ENCODE results near the gene SLC25A29. TPM values are rescaled to one million over a fixed set of nuclear protein-coding genes. Genes with fewer than 3 reads are reported as not detected.
A peak's percentile ranks its signal among the peaks of the same experiment; 100 is the strongest.
"Not testable (repeated sequence)": the region's sequence is repeated elsewhere in the genome, so short reads cannot be mapped to it uniquely, and the experiment has no call there.

Gene SLC25A29
- polyA plus RNA-seq, 3 donors = 43.4 to 135 (median 61.2) TPM

- DNase-seq (ENCODE audit: extremely low read depth in 1 of 11, low read depth in 9 of 11, low spot score in 4 of 11) = not testable (repeated sequence)
Observed at GRCh38 chr14:100287998-100288295, 18.3 kb downstream of the SLC25A29 start.

GRCh38 chr14:100287202-100287997 is 18.8 kb downstream of the SLC25A29 start:
- no peak for DNase-seq (ENCODE audit: extremely low read depth in 1 of 11, low read depth in 9 of 11, low spot score in 4 of 11)

- no peak for DNase-seq (ENCODE audit: extremely low read depth in 1 of 11, low read depth in 9 of 11, low spot score in 4 of 11)
Observed at GRCh38 chr14:100286484-100287191, 19.6 kb downstream of the SLC25A29 start.

- DNase-seq (ENCODE audit: extremely low read depth in 1 of 11, low read depth in 9 of 11, low spot score in 4 of 11) = no peak
Observed at GRCh38 chr14:100285913-100286400, 20.3 kb downstream of the SLC25A29 start.

GRCh38 chr14:100285021-100285912 is 21.0 kb downstream of the SLC25A29 start:
- DNase-seq (ENCODE audit: extremely low read depth in 1 of 11, low read depth in 9 of 11, low spot score in 4 of 11) = peak in 5 of 11 donors; percentile 42 to 70 (median 47)

- no peak for DNase-seq (ENCODE audit: extremely low read depth in 1 of 11, low read depth in 9 of 11, low spot score in 4 of 11)
Observed at GRCh38 chr14:100283984-100284881, 22.0 kb downstream of the SLC25A29 start.

GRCh38 chr14:100283436-100283835 is 22.8 kb downstream of the SLC25A29 start:
- DNase-seq (ENCODE audit: extremely low read depth in 1 of 11, low read depth in 9 of 11, low spot score in 4 of 11) = not testable (repeated sequence)

GRCh38 chr14:100282766-100283419 is 23.4 kb downstream of the SLC25A29 start:
- no peak for DNase-seq (ENCODE audit: extremely low read depth in 1 of 11, low read depth in 9 of 11, low spot score in 4 of 11)

GRCh38 chr14:100282083-100282350 is 24.2 kb downstream of the SLC25A29 start:
- DNase-seq (ENCODE audit: extremely low read depth in 1 of 11, low read depth in 9 of 11, low spot score in 4 of 11) = no peak

- no peak for DNase-seq (ENCODE audit: extremely low read depth in 1 of 11, low read depth in 9 of 11, low spot score in 4 of 11)
Observed at GRCh38 chr14:100281286-100282082, 24.8 kb downstream of the SLC25A29 start.

GRCh38 chr14:100279563-100279962 is 26.7 kb downstream of the SLC25A29 start:
- no peak for DNase-seq (ENCODE audit: extremely low read depth in 1 of 11, low read depth in 9 of 11, low spot score in 4 of 11)

- DNase-seq (ENCODE audit: extremely low read depth in 1 of 11, low read depth in 9 of 11, low spot score in 4 of 11) = no peak
Observed at GRCh38 chr14:100279133-100279532, 27.1 kb downstream of the SLC25A29 start.

- DNase-seq (ENCODE audit: extremely low read depth in 1 of 11, low read depth in 9 of 11, low spot score in 4 of 11) = no peak
Observed at GRCh38 chr14:100278702-100279101, 27.5 kb downstream of the SLC25A29 start.

GRCh38 chr14:100275214-100275613 is 31.0 kb downstream of the SLC25A29 start:
- DNase-seq (ENCODE audit: extremely low read depth in 1 of 11, low read depth in 9 of 11, low spot score in 4 of 11) = no peak

GRCh38 chr14:100274250-100274649 is 32.0 kb downstream of the SLC25A29 start:
- no peak for DNase-seq (ENCODE audit: extremely low read depth in 1 of 11, low read depth in 9 of 11, low spot score in 4 of 11)

- peak in 4 of 11 donors; percentile 10 to 29 (median 19) for DNase-seq (ENCODE audit: extremely low read depth in 1 of 11, low read depth in 9 of 11, low spot score in 4 of 11)
Observed at GRCh38 chr14:100271247-100271939, 34.9 kb downstream of the SLC25A29 start.

Data from renal cortex interstitium (tissue), 11 donors.